SH-SY5Y (cell line): ENCODE data around the gene TLR10.

Source experiments
- GATA2 ChIP-seq: IDR thresholded peaks from 2 replicates; pipeline ENCODE4 v1.6.1; 2011; ENCODE audit warnings: mild to moderate bottlenecking, low read depth, low read length
- GATA3 ChIP-seq: IDR thresholded peaks from 2 replicates; pipeline ENCODE4 v1.6.1; 2011; ENCODE audit warnings: low read depth, mild to moderate bottlenecking, low read length, moderate library complexity

The TLR10 gene

GRCh38 chr4:38811297-38811696, 28.5 kb upstream of the TLR10 start:
- TF ChIP-seq GATA3: no peak
- TF ChIP-seq GATA2: no peak

GRCh38 chr4:38805530-38806145, 22.8 kb upstream of the TLR10 start:
- TF ChIP-seq GATA3 (no peak), GATA2 (no peak)

GRCh38 chr4:38804654-38805295, 22.0 kb upstream of the TLR10 start, which contains the start of gene TLR1:
Gene TLR1, minus strand, starts transcription at chr4:38804791. Its CDS starts 5,960 bp downstream, at chr4:38798831.
- no peak for TF ChIP-seq GATA3
- TF ChIP-seq GATA2: no peak

DNA sequence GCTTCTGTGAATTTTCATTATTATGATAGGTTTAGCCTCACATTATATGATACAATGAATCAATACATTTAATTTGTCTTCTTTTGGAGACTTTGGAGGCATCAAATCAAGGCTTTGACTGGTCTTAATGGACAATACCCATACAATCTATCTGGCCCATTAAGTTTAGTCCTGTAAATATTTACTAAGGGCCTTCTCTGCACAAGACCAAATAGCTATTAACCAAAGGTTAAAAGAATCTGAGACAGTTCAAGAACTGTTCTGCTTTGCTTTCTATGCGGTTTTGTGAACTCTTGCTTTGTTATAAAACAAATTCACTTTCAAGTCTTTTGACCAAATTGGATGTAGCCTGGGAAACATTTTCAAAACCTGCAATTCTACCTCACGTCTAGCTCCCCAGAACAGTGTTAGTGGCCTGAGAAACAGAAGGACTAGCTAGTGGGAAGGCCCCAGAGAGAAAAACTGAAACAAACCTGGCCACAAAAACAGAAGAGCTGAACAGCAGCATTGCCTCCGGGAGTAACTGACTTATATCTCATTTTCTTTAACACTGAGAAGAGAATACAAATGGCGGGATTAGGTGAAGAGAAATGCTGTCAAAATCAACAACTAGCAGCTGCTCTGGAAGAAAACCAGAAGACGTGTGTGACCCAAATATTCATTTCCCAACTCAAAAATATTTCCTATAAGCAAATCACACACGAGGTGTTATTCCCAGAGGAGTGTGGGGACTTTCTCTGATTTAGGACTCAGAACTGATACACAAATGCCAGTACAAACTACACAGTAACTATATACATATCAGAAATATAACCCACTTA, 21.3 kb upstream of the TLR10 start:
- TF ChIP-seq GATA2 (no peak), GATA3 (no peak)

DNA sequence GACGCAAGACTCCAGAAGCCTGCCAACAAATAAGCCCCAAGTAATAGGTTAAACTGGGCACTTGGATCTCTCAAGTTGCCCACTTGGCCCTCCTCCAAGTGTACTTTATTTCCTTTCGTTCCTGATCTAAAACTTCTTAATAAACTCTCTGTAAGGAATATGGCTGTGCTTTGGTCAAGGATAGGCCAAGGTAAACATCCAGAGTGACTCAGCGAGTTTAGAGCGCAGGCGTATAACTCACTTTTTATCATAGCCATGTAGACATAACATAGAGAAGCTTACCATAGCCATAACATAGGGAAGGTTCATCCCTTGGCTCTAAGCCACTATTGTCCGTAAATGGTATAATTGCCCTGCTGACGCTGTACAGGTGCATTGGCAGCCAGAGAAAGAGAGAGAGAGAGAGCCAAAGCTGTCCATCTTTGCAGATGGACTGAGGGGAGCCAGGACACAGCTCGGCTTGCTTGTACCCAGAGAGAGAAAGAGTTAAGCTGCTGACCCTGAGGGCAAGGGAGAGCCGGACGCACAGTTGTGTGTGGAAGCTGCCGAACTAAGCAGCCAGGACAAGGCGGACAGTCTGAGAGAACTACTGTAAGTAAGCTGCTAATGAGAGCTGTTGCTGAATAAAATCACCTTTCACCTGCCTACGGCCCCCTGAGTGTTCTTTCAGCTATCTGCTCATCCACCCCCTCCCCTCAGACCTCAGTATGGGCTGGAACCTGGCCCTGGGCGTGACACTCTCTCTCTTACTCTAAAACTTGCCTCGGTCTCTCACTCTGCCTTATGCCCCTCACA, 20.0 kb upstream of the TLR10 start:
- TF ChIP-seq GATA3: no peak
- no peak for TF ChIP-seq GATA2

- no peak for TF ChIP-seq GATA3
- TF ChIP-seq GATA2: no peak
Measured at GRCh38 chr4:38800961-38801450, 18.2 kb upstream of the TLR10 start.

- TF ChIP-seq GATA2: no peak
- TF ChIP-seq GATA3: no peak
Measured at GRCh38 chr4:38800366-38800765, 17.6 kb upstream of the TLR10 start.

- TF ChIP-seq GATA3: no peak
Measured at GRCh38 chr4:38795087-38795486, 12.3 kb upstream of the TLR10 start.

- TF ChIP-seq GATA3 (no peak), GATA2 (no peak)
Measured at GRCh38 chr4:38794051-38794450, 11.3 kb upstream of the TLR10 start.

- TF ChIP-seq GATA3 (no peak), GATA2 (no peak)
Measured at GRCh38 chr4:38791010-38791409, 8.2 kb upstream of the TLR10 start.

GRCh38 chr4:38788317-38788716, 5.5 kb upstream of the TLR10 start:
- TF ChIP-seq GATA2 (no peak), GATA3 (no peak)

DNA sequence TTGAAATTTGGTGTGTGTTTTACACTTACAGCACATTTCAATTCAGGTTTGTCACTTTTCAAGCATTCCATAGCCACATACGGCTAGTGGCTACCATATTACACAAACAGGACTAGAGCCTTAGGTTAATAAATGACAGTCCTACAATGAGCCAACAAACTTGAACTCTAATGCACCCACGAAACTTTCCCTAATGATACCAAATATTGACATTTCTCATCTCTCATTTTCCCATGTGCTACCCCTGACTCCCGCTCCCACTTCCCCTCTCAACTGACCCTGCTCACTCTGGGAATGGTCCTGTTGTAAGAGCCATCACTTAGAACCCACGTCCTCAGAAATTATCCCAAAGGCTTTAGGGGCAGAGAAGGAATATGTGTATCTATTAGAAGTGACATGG, 4.9 kb upstream of the TLR10 start:
- TF ChIP-seq GATA3 (no peak), GATA2 (no peak)

GRCh38 chr4:38785901-38786402, 3.2 kb upstream of the TLR10 start:
- TF ChIP-seq GATA2 (no peak), GATA3 (no peak)

- TF ChIP-seq GATA3: no peak
- TF ChIP-seq GATA2: no peak
Measured at GRCh38 chr4:38785041-38785790, 2.4 kb upstream of the TLR10 start.
